GM04504 (cell line): ENCODE measurements around the gene SUGCT.

Experiments used
- DNase-seq: peaks from one replicate; pipeline ENCODE4 v3.0.0-alpha.2; 2012; ENCODE audit warnings: low read depth

Gene SUGCT

DNA sequence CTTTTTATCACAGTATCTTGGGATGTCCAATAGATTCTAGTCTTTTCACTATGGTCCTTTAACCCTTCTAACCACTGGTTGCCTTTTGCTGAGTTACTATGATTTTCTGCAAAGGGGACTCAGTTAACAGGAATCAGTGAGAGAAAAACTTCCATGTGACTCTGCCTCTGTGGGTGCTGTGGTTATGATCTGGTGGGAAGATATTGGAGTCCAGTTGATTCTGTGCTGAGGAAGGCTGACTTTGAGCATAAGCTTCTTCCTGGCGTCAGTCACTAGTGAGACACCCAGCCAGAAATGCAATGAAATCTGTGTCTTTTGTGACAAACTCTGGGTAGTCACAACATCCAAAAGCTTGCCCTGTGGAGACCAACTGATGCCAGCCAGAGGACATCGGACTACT is 648.0 kb downstream of the SUGCT start:
- no peak for DNase-seq

DNA sequence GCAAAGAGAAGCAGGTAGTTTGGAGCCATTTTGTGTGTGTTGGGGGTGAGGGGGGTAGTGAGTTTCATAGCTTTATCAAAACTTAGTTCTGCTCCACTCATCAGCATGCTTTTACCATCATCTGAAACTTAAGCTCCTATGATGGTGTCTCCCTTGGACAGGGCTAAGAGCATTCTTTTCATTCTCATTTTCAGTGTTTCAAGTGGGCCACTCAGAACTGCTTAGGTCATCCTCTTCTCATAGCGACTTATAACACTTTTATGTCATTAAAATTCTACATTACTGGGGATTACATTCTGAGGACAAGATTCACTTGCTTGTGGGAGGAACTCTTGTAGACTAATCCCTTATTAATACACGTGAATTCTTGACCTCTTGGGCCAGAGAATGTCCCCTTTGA is 649.4 kb downstream of the SUGCT start:
- no peak for DNase-seq

DNA sequence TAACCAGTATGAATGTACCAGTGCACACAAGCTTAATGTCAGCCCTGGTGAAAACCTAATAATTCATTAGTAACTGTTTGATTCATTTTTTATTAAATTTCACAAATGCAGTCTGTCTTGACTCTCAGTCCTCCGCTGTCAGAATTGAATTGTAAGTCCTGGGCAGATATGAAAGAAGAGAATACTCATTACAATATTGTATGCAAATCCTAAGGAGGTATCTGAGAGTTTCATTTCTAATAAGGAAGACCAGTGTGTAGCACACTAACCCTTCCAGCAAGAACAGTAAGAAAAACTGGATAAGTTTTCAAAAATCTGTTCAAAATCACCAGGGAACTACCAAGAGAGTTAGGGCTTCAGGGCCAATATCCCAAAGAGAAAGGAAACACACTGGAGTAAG is 652.1 kb downstream of the SUGCT start:
- DNase-seq, result no peak

DNA sequence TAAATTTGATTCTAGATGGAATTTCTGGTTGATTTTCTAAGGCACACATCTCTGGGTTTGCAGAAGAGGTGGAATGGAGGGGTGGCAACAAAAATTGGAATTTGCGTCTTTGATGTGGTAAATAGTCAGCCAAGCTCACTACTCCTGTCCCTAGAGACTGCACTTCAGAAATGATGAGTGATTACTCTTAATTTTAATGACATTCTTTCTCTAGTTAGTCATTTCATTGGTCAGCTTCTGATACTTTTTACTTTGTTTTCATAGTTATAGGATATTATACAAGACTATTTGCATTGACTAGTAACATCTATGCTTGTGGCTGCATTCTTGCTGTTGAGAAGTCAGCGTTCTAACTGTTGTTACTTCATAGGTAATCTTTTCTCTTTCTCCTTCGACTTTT is 658.3 kb downstream of the SUGCT start:
- DNase-seq, result no peak

DNA sequence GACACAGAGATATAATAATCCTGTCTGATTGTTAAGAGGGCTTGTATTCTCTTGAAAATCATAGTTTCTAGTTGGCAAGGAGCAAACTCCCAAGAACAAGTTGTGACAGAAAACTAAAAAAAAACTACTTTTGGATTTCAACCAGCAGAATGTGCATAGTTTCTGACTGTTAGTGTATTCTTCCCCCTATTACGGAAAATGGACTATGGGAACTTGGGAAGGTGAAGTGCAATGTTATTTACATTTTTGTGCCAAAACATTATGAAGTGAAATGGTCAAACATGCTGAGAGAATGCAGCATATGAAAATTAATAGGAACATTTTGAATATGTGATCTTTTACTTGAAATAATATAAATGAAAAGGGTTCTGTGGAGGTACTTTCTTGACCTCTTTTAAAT is 660.8 kb downstream of the SUGCT start:
- DNase-seq, result no peak

DNA sequence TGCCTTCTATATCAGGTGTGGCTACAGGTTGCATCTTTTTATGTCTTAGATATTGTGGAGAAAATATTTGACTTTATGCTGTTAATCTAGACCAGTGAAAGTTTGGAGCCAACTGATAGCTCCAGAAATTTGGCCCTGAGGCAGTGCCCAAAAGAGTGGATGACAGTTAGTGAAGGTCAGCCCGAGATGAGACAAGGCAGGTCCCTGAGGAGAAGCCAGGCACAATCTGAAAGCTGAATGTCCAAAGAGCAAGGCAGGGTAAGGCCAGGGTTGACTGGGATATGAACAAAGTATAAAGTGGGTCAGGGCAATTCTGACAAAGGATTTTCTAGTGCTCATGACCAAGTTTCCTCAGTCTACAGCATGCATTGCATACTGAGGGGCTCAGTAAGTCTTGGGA is 661.9 kb downstream of the SUGCT start:
- no peak for DNase-seq

DNA sequence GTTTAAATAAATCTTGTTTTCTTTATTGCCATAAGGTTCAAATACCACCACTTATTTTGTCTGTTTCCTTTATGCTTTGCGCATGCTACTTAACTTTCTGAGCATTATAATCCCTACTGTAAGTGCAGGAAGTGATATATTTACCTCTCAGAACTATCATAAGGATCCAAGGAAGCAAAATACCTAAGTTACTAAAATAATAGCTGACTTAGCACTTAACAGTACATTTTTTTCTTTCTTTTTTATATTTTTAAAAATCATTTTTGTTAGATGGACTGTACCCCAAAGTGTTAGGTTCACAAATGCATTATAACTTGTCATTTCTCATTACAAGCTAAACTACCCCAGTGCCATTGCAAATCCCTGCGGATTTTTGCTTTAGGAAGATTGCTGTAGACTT is 663.8 kb downstream of the SUGCT start:
- DNase-seq, result no peak

DNA sequence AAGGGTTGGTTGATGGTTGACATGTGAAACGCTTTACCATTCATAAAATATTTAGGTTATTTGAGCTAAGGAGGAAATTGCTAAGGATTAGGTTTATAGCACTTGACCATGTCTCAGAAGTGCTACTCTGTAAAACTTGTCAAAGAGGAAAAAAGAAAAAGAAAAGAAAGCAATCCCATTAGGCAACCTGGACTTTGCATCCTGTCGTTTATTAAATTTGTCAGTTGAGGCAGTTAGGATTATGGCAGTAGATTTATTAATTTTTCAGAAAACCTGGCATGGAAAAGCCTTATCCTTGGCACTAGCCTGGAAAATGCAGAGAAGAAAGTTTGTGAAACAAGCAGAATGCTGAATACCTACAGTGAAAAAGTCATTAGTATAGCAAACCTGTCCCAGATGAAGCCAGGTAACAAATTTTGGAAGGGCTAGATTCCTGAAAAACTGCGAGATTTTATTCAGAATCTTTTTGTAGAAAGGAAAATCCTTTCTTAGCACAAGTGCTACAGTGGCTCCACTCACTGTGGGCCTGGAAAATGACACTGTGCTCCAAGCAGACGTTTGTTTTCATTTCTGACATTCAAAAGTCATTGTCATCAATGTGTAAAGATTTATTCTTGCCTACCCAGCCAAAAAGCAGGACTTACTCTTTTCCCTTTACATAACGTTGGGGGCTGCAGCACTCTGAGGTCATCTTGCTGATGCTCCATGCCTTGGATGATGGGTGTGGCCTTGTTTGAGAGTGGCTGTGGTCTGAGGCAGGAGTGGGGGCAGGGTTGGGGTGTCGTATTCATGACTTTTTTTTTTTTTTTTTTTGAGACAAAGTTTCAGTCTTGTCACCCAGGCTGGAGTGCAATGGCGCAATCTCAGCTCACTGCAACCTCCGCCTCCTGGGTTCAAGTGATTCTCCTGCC is 664.9 kb downstream of the SUGCT start:
- no peak for DNase-seq

DNA sequence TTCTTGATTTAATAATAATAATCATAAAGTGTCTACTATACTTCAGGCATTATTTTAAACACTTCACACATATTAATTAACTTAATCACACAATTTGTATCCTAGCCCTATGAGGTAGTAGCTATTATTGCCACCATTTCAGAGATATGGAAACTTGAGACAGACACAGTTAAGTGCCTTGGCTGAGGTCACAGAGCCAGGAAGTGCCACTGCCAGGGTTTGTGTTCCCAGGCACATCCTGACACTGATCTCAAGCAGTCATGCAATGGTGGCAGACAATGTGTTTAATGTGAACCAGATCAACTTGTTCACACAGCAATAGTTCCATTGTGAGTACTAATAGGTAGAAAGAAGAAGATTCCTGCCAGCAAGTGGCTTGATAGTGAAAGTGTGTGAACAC is 666.0 kb downstream of the SUGCT start:
- DNase-seq, result no peak

DNA sequence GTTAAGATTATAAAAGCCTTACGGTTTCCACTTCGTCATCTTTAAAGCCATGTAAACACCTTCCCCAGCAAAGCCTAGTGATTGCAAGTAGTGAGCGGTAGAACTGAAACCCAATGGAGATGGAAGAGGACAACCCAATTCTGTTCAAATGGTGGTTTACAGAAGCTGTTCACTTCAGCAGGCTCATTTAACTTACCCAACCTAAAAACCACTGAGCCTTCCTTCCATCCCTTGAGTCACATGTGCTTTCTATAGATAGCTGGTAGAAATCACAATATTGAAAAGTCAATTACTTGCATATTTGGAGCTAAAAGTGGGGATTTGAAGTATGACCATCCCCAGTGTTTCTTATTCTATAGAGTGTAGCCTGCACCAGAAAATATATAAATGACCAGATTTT is 667.7 kb downstream of the SUGCT start:
- DNase-seq, result no peak

DNA sequence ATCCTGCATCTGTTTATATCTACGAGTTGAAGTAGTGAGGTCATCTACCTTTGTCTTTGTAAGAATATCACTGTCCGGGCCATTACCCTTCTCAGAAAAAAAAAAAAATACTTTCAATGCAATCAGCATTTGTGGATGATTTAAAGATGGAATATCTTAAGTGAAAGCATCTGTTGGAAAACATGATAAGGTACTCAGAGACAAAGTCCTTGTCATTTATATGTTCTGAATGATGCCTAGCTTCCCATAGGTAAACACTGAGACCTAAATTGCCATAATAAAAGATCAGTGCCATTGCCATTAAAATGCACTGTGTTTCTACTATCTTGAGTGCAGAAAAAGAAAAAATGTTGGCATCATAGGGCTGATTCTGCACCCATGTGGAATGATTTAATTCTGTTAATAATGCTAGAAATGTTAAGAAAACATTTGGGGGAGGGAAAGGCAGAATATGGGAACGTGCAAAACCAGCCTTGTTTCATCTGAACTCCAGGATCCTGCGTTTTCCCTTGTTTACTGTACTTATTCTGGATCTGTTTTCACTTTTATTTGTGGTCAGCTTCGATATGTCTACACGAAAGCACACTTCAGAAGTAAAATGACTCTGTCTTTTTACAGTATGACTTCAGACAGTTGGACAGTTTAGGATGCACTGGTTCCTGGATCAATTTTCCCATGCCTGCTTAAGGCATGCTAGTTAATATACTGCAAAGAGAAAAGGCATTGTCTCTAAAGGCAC is 669.8 kb downstream of the SUGCT start:
- DNase-seq, result no peak

DNA sequence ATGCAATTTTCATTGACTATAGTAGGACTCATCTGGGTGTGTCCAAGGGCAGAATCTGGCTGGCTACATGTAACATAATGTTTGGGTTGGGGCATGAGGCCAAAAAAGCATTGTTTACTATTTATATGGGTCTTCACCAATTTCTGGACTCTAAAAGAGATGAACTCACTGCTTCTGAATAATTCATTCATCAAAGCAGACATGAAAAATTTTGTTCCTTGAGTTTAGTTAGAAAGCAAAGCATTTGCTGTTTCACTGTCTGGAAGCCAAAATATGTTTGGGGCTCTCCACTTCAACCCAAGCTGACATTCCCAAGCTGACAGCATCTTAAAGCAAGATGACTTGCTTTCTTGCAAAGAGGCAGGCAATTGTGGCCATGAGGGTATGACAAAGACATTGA is 670.6 kb downstream of the SUGCT start:
- no peak for DNase-seq

DNA sequence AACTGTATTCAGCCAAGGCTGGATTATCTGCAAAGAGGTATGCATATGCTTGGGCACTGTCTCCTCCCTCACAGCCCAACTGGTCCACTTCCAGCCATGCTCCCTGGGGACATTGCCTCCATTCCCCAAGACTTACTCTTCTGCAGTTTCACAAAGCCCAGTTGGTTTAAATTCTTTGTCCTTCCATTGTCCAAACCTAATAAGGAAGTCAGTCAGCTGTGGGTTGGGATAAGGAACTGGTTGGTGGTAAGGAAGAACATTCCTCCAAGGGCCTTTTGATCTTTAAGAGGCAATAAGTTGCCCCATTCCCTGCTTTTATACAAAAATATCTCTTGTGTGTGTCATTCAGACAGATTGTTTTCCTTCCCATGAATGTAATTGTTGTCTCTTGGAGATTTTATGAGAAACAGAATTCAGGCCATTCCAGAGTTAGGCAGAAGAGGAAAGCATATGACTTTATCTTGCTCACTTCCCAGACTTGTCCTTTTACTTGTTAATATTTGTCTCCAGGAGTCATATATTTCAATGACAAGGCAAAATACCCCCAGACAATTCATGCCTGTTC is 673.7 kb downstream of the SUGCT start:
- DNase-seq, result peak; percentile 99

DNA sequence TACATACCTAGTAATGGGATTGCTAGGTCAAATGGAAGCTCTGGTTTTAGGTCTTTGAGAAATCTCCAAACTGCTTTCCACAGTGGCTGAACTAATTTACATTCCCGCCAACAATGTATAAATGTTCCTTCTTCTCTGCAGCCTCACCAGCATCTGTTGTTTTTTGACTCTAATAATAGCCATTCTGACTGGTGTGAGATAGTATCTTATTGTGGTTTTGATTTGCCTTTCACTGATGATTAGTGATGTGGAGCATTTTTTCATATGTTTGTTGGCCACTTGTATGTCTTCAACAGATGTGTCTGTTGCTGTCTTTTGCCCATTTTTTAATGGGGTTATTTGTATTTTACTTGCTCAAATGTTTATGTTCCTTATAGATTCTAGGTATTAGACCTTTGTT is 675.5 kb downstream of the SUGCT start:
- no peak for DNase-seq

DNA sequence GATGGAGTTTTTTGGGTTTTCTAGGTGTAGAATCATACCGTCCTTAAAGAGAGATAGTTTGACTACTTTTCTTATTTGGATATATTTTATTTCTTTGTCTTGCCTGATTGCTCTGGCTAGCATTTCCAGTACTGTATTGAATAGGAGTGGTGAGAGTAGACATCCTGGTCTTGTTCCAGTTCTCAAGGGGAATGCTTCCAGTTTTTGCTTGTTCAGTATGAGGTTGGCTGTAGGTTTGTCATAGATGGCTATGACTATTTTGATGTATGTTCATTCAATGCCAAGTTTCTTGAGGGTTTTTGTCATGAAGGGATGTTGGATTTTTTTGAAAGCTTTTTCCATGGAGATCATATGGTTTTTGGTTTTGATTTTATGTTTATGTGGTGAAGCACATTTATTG is 676.9 kb downstream of the SUGCT start:
- no peak for DNase-seq

DNA sequence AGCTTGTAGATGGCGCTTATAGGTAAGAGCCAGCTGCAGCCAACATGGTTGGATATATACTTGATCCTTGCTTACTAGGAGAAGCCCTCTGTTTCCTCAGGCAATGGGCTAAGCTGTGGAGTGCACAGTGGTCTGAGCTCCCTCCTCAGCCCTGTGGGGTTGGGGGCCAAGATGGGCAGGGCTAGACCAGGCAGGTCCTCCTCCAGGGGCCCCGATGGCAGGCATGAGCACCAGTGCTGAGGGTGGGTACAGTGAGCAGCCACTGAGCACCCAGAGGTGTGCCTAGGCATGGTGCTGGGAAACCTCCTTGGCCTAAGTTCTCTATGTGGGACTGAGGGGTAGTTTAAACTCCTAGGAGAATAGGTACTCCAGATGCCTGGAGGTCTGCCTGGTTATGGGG is 680.2 kb downstream of the SUGCT start:
- DNase-seq, result no peak

DNA sequence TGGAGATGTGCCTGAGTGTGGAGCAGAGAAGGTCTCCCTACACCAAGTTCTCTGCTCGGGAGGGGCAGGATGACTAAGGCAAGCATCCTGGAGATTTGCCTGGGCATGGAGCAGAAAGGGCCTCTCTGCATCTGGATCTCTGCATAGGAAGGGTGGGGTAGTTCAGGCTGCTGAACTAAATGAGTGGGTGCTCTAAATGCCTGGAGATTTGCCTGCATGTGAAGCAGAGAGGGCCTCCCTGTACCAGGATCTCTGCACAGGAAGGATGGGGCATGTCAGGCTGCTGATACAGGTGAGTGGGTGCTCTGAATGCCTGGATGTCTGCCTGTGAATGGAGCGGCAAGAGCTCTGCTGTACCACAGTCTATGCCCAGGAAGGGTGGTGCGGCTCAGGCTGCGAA is 680.7 kb downstream of the SUGCT start:
- DNase-seq, result peak; percentile 82

DNA sequence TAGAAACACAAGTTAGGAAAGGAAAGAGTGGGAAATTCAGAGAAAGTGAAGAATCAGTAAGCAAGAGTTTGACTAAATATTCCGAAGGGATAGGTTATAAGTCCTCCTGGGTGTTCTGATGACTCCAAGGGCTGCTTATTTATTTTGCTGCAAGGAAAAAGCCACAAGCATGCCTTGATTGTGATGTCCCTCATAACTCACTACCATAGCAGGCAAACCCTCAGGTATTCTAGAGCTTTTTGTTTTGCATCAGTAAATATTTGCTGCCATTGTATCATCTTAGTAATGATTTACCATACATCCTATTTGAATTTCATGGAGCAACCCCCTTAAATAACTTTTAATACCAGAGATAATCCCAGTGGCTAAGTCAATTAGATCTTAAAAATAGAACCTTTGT is 688.1 kb downstream of the SUGCT start:
- no peak for DNase-seq

DNA sequence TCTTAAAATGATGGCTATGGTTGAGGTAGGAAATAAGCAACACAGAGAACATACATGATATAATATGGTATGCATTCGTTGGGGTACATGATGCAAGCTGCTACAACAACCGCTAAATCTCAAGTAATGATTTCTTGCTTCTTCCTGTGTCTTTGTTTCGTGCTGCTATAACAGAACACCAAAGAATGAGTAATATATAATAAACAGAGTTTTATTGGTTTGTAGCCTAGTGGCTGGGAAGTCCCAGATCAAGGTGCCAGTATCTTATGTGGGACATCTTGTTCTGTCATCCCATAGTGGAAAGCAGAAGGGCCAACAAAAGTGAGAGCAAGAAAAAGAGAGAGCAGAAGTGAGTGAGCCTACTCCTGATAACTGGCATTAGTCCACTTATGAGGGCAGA is 689.7 kb downstream of the SUGCT start:
- no peak for DNase-seq

DNA sequence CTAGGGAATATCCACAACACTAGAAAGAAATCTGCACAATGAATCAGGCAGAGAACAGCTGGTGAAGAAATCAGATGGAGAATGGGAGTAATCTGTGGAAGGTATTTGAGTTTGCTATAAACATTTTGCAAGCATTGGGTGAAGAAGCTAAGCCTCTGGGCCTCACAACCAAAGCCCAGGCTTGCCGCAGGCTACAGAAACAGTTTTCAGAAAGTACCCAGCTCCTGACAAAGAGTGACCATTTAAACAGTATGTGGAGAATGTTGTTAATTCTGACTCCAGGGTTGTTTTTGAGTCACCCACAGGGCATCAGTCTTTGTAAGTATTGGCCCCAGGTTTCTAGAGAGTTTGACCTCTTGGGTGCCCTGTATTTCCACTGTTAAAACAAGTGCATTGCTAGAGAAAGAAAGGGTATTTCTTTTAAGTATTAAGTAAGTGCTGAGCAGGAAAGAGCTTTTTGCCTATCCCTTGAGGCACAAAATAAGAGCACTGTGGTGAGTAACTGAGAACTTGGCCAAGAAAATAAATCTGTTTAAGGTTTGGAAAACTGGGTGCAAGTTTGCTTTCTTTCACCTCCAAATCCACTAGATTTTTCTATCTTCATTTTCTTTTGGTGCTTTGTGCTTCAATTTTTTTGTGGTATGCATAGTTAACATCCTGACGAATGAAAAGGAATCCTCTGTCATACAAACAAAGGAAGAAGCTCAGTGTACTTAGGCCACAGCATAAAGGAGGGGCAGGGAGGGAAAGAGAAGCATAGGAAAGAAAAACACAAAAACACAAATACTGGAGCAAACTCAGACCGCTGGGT is 691.8 kb downstream of the SUGCT start:
- DNase-seq, result no peak

DNA sequence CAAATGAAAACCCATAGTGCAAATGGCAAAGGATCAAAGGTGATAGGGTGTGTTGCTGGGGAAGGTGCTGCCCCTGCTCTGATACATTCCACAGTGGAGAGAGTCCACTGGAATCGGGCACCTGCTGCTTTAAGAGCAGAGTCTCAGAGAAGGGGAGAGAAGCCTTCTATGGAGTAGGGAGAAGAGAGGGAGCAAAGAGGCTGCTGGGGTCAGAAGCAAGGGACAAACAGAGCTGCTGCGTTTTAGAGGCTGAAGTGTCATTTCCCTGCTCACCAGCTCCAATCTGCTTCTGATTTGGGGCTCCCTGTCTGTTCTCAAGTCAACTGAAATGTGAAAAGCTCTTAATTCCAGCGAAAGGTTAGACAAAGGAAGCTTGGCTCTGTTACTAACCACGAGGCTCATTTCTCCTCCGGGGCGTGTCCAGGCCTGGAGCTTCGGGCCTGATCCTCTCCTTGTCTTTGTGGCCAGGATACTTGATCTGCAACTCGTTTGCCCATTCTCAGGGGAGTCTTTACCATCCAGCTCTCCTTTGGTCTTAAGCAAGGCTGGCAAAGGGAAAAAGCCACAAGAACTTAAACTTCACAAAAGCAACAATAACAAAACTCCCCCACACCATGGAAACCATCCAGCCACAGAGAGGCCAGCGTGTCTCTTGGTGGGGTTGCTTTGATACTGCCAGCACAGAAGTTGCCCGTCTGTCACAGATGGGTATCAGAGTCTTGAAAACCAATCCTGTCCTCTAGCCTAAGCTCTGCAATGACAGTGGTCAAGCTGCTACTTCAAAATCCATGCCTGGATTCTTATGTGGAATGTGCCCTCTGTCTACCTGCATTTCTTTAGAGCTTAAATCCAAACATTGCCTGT is 692.6 kb downstream of the SUGCT start:
- DNase-seq, result no peak
